COLO668 (cell line): Measurements from ENCODE around the gene CIITA.

ENCODE experiments used
- DNase-seq: peaks from one replicate; lab custom pipeline; 2025; ENCODE audit not compliant: unreplicated experiment; lab: John Stamatoyannopoulos, UW

Gene CIITA

DNA sequence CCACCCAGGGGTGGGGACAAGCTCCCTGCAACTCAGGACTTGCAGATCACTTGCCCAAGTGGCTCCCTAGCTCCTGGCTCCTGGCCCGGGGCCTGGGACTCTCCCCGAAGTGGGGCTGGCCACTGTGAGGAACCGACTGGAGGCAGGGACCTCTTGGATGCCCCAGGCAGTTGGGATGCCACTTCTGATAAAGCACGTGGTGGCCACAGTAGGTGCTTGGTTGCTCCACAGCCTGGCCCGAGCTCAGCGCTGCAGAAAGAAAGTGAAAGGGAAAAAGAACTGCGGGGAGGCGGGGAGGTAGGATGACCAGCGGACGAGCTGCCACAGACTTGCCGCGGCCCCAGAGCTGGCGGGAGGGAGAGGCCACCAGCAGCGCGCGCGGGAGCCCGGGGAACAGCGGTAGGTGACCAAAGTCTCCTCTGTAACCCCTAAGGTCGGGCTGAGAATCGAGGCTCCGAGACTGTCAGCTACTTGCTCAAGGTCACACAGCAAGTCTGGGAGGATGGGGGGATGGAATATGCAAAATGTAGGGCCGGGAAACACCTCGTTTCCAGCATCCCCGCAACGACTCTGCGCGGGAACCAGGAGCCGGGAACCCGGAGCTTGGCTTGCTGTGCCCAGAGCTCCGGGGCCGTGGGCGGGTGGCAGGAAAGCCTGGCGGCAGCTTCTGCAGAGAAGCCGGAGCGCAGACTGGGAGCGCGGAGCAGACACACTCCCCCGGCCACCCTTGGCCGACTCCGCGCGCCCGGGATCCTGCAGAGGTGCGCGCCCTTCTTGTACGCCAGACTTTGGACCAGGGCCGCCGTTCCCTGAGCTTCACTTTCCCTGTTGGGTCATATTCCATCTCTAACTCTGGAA lies 1.9 kb downstream of the CIITA start:
- no peak for DNase-seq

DNA sequence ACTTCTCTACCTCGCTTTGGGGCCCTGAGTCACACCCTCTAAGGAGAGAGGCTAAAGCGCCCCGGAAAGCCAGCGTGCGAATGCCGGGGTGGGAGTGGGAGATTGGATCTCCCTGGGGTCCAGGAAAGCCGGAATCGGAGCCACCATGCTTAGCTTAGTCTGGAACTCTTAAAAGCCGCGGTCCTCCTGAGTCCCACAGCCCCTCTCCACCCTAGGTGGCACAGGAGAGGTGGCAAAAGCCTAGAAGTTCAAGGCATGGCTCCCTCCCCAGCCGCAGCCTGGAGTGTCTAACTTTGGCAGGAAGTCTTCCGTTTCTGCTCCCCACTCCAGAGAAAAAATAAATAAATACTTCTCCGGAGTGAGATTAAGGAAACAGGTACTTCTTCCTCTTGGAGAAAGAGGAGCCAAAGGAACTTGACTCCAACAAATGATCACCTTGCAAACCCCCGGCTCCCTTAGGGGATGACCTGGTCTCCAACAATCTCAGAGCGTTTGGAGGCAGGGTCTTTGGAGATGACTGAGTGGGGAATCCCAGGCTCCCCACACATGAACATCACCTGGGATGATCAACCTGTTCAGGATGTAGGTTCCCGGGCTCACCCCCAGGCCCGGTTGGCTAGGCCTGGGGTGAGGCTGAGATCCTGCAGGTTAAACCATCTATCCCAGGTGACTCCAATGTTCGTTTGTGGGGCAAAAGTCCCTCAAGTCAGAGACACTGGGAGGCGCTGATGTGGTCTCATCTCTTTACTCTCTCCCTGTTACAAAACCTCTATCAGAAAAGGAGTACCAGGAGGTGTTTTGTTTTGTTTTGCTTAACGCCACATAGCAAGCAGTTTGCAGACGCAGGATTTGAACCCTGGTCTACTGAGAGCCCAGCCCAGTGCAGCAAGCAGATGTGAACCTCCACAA lies 2.9 kb downstream of the CIITA start:
- DNase-seq = no peak

DNA sequence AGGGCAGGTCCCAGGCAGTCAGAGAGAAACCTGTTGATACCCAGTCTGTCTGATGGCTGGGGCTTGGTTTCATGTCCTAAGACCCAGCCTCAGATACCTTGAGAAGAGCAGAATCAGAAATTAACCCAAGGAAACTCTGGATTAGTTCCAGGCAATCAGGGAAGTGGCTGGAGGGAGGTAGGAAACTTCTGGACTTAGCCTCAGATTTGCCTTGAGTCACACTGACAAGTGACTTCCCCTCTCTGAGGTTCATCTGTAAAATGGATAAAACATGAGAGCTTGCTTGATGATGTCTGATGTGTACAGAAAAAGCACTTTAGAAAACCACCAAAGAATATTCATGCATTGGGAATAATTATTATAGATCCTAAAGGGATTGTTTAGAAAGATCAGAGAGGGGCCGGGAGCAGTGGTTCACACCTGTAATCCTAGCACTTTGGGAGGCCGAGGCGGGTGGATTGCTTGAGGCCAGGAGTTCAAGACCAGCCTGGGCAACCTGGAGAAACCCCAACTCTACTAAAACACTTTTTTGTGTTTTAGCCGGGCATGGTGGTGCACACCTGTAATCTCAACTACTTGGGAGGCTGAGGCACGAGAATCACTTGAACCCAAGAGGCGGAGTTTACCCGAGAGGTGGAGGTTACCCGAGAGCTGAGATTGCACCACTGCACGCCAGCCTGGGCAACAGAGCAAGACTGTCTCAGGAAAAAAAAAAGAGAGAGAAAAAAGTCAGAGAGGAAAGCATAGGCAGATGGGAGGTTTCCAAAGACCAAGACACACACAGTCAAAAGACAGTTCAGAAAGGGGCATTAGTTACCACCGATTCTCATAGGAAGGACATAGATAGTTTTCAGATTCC lies 3.8 kb downstream of the CIITA start:
- DNase-seq = no peak

DNA sequence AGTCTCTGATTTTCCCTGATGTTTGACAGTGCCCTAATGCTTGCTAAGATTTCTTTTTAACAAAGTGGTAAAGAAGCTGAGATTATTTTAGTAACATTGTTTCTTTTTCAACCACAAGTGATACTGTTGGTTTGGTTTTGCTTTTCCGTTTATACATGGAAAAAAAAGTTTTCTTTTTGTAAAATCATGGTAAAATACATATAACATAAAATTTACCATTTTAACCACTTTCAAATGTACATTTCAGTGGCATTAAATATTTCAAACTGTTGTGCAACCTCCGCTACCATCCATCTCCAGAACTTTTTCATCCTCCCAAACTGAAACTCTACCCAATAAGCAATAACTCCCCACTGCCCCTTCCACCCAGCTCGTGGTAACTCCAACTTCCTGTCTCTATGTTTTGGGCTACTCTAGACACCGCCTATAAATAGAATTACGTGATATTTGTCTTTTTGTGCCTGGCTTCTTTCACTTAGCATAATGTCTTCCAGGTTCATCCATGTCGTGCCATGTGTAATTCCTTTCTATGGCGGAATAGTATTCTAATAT lies 4.6 kb downstream of the CIITA start:
- DNase-seq = no peak

DNA sequence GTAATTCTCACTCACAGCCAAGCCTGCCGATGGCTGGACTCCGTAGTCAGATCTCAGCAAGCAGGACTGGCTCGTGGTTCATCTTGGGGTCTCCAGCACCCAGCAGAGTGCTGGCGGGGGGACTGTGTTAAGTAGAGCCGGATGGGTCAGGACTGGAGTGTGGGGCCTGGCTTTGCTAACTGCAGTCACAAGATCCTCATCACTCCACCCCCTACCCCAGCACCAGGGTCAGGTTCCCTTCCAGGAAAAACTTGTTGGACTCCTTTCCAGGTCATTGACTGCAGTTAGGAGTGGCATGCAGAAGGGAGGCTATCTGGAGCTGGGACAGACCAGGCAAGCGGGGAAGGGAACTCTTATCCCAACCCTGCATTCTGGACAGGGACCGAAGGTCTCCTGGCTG lies 6.0 kb downstream of the CIITA start:
- no peak for DNase-seq

DNA sequence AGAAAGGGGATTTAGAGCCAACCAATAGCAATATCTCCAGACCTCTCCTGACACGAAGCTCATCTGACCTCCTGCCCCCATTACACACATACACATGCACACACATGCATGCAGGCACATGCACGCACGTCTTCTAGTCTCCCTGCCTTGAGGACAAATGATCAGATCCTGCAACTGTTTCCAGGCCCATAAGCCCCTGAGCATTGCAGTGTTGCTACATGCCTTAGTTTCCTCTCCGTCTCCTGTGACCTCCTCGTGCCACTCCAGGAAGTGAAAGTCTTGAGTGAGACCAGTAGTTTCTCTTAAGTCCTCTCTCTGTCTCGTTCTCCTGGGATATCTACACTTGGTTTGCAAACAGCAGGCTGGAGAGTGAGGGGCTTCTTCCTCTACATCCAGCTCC lies 8.2 kb downstream of the CIITA start:
- no peak for DNase-seq

DNA sequence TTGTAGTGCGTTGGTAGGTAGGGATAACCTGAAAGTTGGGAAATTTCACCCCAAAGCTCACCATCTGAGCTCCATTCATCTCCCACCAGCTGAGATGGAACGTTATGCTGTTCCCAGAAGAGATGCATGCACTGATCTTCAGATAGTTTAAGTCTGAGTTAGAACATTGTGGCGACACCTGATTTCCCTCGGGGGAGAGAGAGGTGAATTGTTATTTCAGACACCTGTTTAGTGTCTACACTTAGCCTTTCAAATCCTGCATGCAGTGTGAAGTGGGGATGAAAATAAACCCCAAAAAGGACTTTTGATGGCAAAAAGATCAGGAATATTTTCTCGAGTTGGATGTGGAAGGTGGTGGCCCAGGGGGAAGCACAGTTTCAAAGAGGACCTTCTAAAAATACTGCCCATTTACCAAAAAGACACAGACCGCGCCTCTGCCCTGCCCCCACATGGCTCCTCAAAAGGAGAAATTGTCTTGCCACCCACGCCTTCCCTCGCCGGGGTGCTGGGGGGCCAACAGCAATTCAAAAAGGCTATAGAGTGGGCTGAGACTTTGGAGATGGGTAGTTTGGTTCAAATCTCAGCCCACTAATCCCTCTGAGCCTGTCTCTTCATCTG lies 11.4 kb downstream of the CIITA start:
- DNase-seq = no peak

DNA sequence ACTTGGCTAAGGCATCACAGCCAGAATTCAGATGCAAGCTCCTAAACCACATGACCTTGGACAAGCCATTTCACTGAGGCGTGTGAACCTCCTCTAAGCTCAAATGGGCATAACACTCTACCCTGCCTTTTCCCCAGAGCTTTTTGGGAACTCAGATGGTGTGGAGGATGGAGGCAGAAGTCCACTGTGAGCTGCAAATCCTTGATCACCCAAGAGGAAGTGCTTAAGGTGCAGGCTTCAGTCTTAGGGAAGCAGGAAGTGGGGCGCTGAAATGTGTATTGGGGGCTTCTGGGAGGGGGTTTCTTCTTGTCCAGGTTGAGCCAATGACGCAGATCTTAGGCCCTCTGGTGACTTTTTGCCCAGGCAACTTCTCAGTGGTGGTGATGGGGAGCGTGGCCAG lies 12.9 kb downstream of the CIITA start:
- DNase-seq = no peak

DNA sequence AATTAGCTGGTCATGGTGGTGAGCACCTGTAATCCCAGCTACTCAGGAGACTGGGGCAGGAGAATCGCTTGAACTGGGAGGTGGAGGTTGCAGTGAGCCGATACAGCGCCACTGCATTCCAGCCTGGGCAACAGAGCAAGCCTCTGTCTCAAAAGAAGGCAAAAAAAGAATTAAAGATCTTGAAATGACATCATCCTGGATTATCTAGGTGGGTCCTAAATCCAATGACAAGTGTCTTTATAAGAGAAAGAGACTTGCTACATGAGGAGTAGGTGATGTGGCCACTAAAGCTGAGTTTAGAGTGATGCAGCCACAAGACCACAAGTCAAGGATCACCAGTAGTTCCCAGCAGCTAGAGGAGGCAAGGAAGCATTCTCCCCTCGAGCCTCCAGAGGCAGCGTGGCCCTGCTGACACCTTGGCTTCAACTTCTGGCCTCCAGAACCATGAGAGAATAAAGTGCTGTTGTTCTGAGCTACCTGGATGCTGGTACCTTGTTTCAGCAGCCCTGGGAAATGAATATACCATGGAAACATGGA lies 15.8 kb downstream of the CIITA start:
- no peak for DNase-seq

DNA sequence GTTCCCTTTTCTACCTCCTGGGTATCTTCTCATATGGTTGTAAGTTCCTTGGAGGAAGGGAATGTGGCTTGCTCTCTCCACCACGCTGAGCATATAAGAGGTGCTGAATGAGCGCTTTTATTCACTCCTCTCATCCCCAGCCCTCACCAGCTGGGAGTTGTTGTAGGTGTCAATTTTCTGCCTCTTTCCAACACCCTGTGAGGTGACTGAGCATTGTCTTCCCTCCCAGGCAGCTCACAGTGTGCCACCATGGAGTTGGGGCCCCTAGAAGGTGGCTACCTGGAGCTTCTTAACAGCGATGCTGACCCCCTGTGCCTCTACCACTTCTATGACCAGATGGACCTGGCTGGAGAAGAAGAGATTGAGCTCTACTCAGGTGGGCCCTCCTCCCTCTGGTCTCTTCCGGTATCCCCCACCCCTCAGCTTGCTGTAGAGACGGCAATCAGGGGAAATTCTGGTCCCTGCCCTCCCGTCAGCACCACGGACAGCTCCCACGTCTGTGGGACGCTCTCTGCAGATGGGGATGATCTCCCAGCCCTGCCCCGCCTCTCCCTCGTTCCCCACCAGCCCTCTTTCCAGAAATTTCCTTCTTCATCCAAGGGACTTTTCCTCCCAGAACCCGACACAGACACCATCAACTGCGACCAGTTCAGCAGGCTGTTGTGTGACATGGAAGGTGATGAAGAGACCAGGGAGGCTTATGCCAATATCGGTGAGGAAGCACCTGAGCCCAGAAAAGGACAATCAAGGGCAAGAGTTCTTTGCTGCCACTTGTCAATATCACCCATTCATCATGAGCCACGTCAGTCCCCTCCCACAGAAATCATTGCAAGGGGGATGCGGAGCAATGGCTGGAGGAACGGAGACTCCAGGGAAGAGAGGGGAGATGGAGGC lies 18.3 kb downstream of the CIITA start:
- DNase-seq = no peak

DNA sequence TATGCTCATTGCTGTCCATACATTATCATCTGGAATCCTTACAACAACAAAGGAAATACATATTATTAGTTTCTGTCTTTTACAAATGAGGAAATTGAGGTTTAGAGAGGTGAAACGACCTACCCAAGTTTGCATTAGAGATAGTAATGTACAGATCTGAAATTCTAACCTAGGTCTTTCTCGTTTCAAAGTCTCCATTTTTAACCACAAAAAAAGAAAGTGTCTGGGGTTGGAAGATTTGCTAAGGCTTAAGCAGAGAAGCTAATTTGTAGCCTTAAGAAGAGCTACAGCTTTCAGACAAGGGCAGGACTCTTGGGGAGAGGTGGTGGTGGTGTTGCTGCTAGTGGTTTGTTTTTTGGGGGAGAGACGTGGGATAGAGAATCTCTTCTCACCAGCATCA lies 19.2 kb downstream of the CIITA start:
- no peak for DNase-seq

DNA sequence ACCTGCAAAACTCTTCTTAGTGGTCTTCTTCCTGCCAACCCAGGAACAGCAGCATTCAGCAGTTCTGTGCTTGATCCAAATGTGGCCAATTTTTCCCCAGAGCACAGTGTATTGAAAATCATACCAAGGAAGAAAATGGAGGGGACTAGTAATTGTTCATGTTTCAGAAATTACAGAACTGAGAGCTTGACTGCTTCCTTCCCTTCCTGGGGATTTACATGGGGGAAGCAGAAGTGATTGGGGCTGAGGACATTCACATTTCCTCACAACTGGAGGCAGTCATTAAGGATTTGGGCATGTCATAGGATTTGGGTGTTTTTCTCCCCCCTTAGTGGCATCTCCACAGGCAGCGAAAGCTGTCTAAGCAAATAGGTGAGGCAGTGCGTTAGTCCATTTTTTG lies 19.7 kb downstream of the CIITA start:
- no peak for DNase-seq

DNA sequence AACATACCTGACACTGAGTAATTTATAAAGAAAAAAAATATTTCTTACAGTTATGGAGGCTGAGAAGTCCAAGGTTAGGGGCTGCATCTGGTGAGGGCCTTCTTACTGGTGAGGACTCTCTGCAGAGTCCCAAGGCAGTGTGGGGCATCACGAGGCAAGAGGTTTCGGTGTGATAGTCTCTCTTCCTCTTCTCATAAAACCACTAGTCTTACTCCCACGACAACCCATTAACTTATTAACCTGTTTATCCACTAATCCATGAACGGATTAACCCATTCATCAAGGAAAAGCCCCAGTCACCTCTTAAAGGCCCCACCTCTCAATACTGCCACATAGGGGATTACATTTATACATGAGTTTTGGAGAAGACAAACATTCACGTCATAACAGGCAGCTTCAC lies 20.1 kb downstream of the CIITA start:
- no peak for DNase-seq

DNA sequence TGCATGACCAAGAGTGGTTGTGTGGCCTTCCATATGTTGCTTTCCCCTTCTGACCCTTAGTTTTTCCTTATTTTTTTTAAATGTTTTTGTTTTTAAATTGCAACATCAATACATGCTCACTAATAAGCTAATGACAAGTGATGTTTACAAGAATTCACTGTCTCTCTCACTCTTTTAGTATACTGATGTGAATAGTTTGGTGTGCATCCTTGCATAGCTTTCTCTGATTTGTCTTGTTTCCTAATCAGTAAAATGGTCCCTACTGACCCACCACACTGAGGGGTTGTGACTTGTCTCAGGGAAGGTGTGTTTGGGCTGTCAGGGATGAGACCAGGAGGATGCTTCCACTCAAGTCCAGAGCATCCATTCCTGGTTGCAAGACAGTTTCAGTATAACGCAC lies 26.0 kb downstream of the CIITA start:
- no peak for DNase-seq

DNA sequence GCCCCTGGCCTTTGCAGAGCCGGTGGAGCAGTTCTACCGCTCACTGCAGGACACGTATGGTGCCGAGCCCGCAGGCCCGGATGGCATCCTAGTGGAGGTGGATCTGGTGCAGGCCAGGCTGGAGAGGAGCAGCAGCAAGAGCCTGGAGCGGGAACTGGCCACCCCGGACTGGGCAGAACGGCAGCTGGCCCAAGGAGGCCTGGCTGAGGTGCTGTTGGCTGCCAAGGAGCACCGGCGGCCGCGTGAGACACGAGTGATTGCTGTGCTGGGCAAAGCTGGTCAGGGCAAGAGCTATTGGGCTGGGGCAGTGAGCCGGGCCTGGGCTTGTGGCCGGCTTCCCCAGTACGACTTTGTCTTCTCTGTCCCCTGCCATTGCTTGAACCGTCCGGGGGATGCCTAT lies 29.5 kb downstream of the CIITA start:
- no peak for DNase-seq

DNA sequence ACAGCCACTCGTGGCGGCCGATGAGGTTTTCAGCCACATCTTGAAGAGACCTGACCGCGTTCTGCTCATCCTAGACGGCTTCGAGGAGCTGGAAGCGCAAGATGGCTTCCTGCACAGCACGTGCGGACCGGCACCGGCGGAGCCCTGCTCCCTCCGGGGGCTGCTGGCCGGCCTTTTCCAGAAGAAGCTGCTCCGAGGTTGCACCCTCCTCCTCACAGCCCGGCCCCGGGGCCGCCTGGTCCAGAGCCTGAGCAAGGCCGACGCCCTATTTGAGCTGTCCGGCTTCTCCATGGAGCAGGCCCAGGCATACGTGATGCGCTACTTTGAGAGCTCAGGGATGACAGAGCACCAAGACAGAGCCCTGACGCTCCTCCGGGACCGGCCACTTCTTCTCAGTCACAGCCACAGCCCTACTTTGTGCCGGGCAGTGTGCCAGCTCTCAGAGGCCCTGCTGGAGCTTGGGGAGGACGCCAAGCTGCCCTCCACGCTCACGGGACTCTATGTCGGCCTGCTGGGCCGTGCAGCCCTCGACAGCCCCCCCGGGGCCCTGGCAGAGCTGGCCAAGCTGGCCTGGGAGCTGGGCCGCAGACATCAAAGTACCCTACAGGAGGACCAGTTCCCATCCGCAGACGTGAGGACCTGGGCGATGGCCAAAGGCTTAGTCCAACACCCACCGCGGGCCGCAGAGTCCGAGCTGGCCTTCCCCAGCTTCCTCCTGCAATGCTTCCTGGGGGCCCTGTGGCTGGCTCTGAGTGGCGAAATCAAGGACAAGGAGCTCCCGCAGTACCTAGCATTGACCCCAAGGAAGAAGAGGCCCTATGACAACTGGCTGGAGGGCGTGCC lies 30.1 kb downstream of the CIITA start:
- no peak for DNase-seq

DNA sequence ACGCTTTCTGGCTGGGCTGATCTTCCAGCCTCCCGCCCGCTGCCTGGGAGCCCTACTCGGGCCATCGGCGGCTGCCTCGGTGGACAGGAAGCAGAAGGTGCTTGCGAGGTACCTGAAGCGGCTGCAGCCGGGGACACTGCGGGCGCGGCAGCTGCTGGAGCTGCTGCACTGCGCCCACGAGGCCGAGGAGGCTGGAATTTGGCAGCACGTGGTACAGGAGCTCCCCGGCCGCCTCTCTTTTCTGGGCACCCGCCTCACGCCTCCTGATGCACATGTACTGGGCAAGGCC lies 30.7 kb downstream of the CIITA start:
- no peak for DNase-seq

DNA sequence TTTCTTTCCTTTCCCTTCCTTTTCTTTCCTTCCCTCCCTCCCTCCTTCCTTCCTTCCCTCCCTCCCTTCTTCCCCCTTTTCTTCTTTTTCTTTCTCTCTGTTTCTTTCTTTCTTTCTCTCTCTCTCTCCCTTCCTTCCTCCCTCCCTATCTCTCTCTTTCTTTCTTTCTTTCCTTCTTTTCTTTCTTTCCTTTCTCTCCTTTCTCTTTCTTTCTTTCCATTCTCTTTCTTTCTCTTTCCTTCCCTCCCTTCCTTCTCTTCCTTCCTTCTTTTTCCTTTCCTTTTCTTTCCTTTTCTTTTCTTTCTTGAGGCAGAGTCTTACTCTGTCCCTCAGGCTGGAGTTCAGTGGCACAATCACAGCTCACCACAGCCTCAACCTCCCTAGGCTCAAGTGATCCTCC lies 34.3 kb downstream of the CIITA start:
- no peak for DNase-seq

DNA sequence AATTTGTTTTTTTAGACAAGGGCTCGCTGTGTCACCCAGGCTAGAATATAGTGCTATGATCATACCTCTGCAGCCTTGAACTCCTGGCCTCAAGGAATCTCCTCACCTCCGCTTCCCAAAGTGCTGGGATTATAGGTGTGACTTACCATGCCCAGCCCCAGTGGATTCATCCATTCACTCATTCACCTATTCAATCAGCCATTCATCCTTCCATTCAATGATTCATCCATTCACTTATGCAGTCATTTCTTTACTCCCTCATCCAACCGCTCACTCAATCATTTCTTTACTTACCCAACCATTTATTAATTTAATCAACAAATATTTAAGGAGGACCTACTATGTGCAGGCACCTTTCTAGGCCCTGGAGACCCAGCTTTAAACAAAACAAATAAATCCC lies 39.5 kb downstream of the CIITA start:
- DNase-seq = no peak
